ENCODE results near the gene ZNF770.
"Not testable (repeated sequence)": the region's sequence is repeated elsewhere in the genome, so short reads cannot be mapped to it uniquely, and the experiment has no call there.

Gene ZNF770

DNA sequence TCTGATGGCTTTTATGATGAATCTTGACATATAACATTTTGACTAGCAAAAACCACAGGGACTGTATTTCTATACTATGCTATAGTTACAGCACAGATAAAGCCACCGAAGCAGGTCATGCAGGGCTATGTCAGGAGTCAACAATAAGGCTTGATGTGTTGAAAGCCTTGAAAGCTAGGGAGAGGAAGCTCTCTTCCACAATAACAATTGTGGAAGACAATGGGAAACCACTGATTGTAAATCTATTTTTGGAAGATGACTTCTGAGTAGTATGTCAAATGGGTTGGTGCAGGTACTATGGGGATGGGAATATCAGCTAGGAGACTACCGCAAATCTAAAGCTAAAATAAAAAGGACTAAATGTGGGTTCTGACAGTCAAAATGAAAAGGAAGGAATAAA is 14.6 kb downstream of the ZNF770 start:
- no peak for DNase-seq (ENCODE audit: low read depth)

DNA sequence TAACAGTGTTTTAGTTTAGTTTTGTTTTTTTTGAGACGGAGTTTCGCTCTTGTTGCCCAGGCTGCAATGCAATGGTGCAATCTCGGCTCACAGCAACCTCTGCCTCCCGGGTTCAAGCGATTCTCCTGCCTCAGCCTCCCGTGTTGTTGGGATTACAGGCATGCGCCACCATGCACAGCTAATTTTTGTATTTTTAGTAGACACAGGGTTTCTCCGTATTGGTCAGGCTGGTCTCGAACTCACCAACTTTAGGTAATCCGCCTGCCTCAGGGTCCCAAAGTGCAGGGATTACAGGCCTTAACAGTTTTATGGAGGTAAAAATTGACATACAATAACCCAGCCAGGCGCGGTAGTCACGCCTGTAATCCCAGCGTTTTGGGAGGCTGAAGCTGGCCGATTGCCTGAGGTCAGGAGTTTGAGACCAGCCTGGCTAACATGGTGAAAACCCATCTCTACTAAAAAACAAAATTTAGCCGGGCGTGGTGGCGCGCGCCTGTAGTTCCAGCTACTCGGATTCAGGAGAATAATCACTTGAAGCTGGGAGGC is 17.9 kb downstream of the ZNF770 start:
- not testable (repeated sequence) for DNase-seq (ENCODE audit: low read depth)

GRCh38 chr15:34969340-34970097 is 18.6 kb downstream of the ZNF770 start, which contains the start of gene AQR:
TSS of gene AQR (minus strand) at chr15:34969742. CDS start at chr15:34969613, 129 bp downstream.
- peak; percentile 77 for DNase-seq (ENCODE audit: low read depth)

DNA sequence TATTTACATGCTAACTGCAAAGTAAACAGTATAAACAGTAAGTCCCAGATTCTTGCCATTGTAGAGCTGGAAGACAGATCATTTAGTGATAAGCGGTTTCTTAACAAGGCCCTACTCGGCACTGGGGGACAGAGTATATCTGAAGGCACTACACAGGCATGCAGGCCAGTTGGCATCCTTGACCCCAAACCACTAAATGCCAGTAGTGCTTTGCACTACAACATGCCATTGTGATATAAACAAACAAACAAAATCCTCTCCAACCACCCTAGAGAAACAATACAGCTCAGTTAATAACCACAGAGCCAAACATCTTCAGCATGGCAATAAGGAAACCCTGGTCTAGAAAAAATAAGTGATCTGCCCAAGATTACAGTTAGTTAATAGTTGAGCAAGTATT is 23.8 kb downstream of the ZNF770 start:
- DNase-seq (ENCODE audit: low read depth) = no peak

GRCh38 chr15:34953851-34954250 is 34.2 kb downstream of the ZNF770 start:
- DNase-seq (ENCODE audit: low read depth) = no peak

DNA sequence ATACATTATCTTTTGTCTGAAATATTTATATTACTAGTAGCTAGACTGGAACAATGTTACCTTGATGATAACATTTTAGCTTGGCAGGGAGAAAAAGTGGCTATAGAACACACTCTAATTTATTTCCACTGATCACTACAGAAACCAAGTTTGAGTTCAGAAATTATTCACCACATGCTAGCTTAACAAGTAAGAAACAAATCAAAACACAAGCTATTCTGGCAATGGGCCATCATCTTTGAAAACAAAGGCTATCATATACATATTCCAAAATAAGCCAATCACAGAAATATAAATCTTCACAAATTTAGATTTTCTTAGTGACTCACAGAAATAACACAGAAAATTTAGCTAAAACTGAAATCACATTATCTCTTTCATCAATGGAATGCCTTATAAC is 35.6 kb downstream of the ZNF770 start:
- no peak for DNase-seq (ENCODE audit: low read depth)

DNA sequence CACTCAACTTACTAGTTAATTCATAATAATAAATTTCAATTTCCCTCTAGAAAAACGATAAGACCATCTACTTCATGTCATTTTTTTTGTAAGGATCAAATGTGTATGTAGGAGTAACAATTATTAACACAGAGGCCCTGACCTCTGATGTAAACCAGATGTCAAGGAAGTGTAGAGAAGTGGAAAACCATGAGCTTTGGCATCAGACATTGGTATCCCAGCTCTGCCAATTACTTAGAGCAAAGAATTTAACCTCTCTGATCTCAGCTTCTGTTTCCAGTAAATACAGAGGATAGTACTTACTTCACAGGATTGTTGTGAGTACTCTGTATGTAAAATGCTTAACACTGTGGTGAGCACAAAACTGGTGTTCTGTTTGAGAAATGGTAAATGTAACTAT is 36.1 kb downstream of the ZNF770 start:
- DNase-seq (ENCODE audit: low read depth) = no peak

GRCh38 chr15:34944936-34945335 is 43.2 kb downstream of the ZNF770 start:
- DNase-seq (ENCODE audit: low read depth) = no peak

DNA sequence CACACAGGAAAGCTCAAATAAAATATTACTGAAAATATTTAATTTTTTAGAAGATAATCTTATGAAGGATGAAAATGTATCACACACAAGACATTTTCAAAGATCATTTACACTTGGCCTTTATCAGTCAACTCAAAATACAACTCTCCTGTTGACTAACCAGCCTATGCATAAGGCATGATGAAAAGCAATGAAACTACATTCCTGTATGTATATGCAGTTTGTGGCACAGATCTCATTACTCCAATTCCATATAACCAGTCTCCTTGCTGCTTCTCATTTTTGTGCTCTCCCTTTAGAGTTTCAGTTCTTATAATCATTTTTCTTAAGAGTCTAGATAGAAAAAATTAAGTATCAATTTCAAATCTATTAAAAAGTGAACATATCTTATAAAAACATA is 44.4 kb downstream of the ZNF770 start:
- no peak for DNase-seq (ENCODE audit: low read depth)

GRCh38 chr15:34943264-34943663 is 44.8 kb downstream of the ZNF770 start:
- not testable (repeated sequence) for DNase-seq (ENCODE audit: low read depth)

DNA sequence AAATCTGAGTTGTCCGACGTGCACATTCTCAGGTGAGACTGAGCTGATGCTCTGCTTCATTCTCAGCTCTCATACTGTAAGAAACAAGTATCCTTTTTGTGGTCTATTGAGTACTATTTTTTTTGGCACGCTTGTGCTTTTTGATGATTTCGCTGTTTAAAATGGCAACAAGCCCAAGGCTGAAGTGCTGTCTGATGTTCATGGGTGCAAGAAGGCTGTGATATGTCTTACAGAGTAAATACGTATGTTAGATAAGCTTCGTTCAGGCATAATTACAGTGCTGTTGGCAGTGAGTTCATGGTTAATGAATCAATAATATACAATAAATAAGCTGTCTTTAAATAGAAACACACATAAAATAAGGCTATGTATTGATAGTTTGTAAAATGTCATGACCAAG is 45.7 kb downstream of the ZNF770 start:
- DNase-seq (ENCODE audit: low read depth) = no peak

DNA sequence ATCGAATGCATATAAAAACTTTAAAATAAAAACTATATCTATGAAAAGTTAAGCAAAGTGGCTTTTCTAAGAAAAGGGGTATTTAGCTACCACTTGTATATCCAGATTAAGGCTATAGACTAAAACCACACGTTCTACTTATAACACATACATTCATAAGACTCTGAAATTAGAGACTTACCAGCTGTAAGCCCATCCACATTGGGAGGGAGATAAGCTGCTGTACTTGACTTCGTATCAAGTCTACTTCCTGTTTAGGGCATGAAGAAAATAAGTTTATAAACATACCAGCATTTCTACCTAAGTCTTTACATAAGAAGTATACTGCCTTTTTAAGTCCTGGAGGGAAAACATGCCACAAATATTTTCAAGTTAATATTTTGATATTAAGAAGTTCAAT is 46.3 kb downstream of the ZNF770 start:
- no peak for DNase-seq (ENCODE audit: low read depth)

- DNase-seq (ENCODE audit: low read depth) = no peak
Observed at GRCh38 chr15:34941185-34941698, 46.8 kb downstream of the ZNF770 start.

- DNase-seq (ENCODE audit: low read depth) = no peak
Observed at GRCh38 chr15:34933432-34933975, 54.6 kb downstream of the ZNF770 start.

- DNase-seq (ENCODE audit: low read depth) = not testable (repeated sequence)
Observed at GRCh38 chr15:34928349-34928748, 59.7 kb downstream of the ZNF770 start.

Measured in stimulated activated CD8-positive, alpha-beta memory T cell treated with anti-CD3 and anti-CD28 coated beads, Interleukin-7, amount 100 ng/mL, for 24 hours (primary cell).